GM10266 (cell line): ENCODE measurements around the gene LCP2.

Experiments
- DNase-seq: peaks from one replicate; pipeline ENCODE4 v3.0.0; 2012; ENCODE audit errors: extremely low spot score
- CTCF ChIP-seq: IDR thresholded peaks from 2 replicates; pipeline ENCODE4 v1.5.1; 2012; ENCODE audit warnings: mild to moderate bottlenecking, low read depth; ENCODE audit not compliant: control insufficient read depth, insufficient read depth; ENCODE audit errors: missing control alignments

LCP2 gene

GRCh38 chr5:170297589-170298462 lies at the start of gene LCP2:
TSS of gene LCP2 (minus strand) at chr5:170297777. CDS start at chr5:170297611, 166 bp downstream.
- TF ChIP-seq CTCF: no peak
- DNase-seq: peak; percentile 43

- no peak for DNase-seq
- TF ChIP-seq CTCF: no peak
Measured at GRCh38 chr5:170347022-170347567, 49.5 kb upstream of the LCP2 start.

- DNase-seq: no peak
- TF ChIP-seq CTCF: no peak
Measured at GRCh38 chr5:170345971-170346370, 48.4 kb upstream of the LCP2 start.

- no peak for DNase-seq
Measured at GRCh38 chr5:170343177-170343576, 45.6 kb upstream of the LCP2 start.

GRCh38 chr5:170342153-170342725 lies 44.7 kb upstream of the LCP2 start:
- no peak for TF ChIP-seq CTCF

More at GRCh38 chr5:170343177-170343576, 45.6 kb upstream of the LCP2 start:
- TF ChIP-seq CTCF: no peak

GRCh38 chr5:170341545-170341944 lies 44.0 kb upstream of the LCP2 start:
- no peak for DNase-seq
- no peak for TF ChIP-seq CTCF

More at GRCh38 chr5:170342153-170342725, 44.7 kb upstream of the LCP2 start:
- DNase-seq: no peak

- DNase-seq: no peak
- no peak for TF ChIP-seq CTCF
Measured at GRCh38 chr5:170339780-170340167, 42.2 kb upstream of the LCP2 start.
